Endothelial cell of umbilical vein (primary cell): ENCODE results near the gene KIRREL1.

Experiments
- CTCF ChIP-seq, 2 donors: IDR thresholded peaks; 1 replicate in 1 of 2; 2 replicates in 1 of 2; pipeline ENCODE4 v1.5.1; 2011; ENCODE audit warnings: low read length in 2 of 2, mild to moderate bottlenecking in 2 of 2, moderate library complexity in 2 of 2, control low read depth in 1 of 2, inconsistent platforms in 1 of 2, low read depth in 1 of 2; ENCODE audit not compliant: insufficient read depth in 1 of 2; ENCODE audit errors: extremely low read depth in 1 of 2
- EZH2 ChIP-seq: IDR thresholded peaks from 2 replicates; pipeline ENCODE4 v1.6.1; 2012; ENCODE audit warnings: borderline replicate concordance, low read depth, mild to moderate bottlenecking, moderate library complexity, low read length, inconsistent platforms; ENCODE audit not compliant: severe bottlenecking
- JUN ChIP-seq: IDR thresholded peaks from 2 replicates; pipeline ENCODE4 v1.6.1; 2011; ENCODE audit warnings: borderline replicate concordance, low read depth; ENCODE audit not compliant: insufficient read length, insufficient read depth
- MYC ChIP-seq: IDR thresholded peaks from one replicate; pipeline ENCODE4 v1.6.1; 2011; ENCODE audit warnings: mild to moderate bottlenecking, low read depth, low read length
- POLR2A ChIP-seq: IDR thresholded peaks from 2 replicates; pipeline ENCODE4 v1.6.1; 2012; ENCODE audit warnings: low read depth, mild to moderate bottlenecking, control low read depth, low read length
- POLR2AphosphoS5 ChIP-seq: IDR thresholded peaks from 2 replicates; pipeline ENCODE4 v1.6.1; 2012; ENCODE audit warnings: low read depth, mild to moderate bottlenecking, control low read depth, low read length, moderate library complexity; ENCODE audit not compliant: insufficient read depth

GRCh38 chr1:158027508-158027907 lies 34.1 kb downstream of the KIRREL1 start:
- TF ChIP-seq EZH2 (no peak), MYC (no peak), CTCF (IDR thresholded peaks at IDR 0.05; ENCODE audit: extremely low read depth in 1 of 2, insufficient read depth in 1 of 2, low read depth in 1 of 2, low read length in 2 of 2) (no peak), POLR2A (no peak), POLR2AphosphoS5 (no peak), JUN (no peak)
